WTC11 (cell line): ENCODE measurements around the gene COPS7A. TPM values are rescaled to one million over a fixed set of nuclear protein-coding genes. Genes with fewer than 3 reads are reported as not detected.

Source experiments
- ATAC-seq: fragments of 200-7000 bp; cut with Tn5 transposase; 2 replicates; pipeline ENCODE4 v1.10.0; 2021; ENCODE audit warnings: mild to moderate bottlenecking, moderate library complexity
- CTCF ChIA-PET: fragments of 300-600 bp; sonication (Branson Sonifier 250); formaldehyde crosslinking; loops from one replicate; lab custom pipeline; 2021; ENCODE audit warnings: antibody characterized with exemption; lab: Charles Lee
- POLR2A ChIA-PET: fragments of 350-600 bp; sonication (Branson Sonifier 250); formaldehyde crosslinking; loops from one replicate; lab custom pipeline; 2021; ENCODE audit warnings: antibody characterized with exemption; lab: Charles Lee
- DNase-seq: peaks from one replicate; pipeline ENCODE4 v3.0.0; 2021; ENCODE audit warnings: low spot score
- H3K27ac Mint-ChIP-seq: 2 replicates; pipeline ENCODE4 v1.8.0; 2021; ENCODE audit warnings: mixed read lengths
- H3K27me3 Mint-ChIP-seq: 2 replicates; pipeline ENCODE4 v1.8.0; 2021; ENCODE audit warnings: low read depth, mild to moderate bottlenecking, moderate library complexity, mixed read lengths
- H3K36me3 Mint-ChIP-seq: 2 replicates; pipeline ENCODE4 v1.8.0; 2021; ENCODE audit warnings: mixed read lengths
- H3K4me1 Mint-ChIP-seq: 2 replicates; pipeline ENCODE4 v1.8.0; 2022; ENCODE audit warnings: mixed read lengths
- H3K4me3 Mint-ChIP-seq: 2 replicates; pipeline ENCODE4 v1.8.0; 2021; ENCODE audit warnings: mild to moderate bottlenecking, moderate library complexity, mixed read lengths
- H3K9me3 Mint-ChIP-seq: 2 replicates; pipeline ENCODE4 v1.8.0; 2021; ENCODE audit warnings: mixed read lengths
- E2F4 ChIP-seq: sonication (generic); formaldehyde crosslinking; IDR thresholded peaks from 2 replicates; pipeline ENCODE4 v1.8.1; 2022; ENCODE audit warnings: low read depth, mild to moderate bottlenecking, moderate library complexity, missing genetic modification reagents, borderline replicate concordance
- ETV6 ChIP-seq: sonication (generic); formaldehyde crosslinking; IDR thresholded peaks from 2 replicates; pipeline ENCODE4 v1.8.1; 2022; ENCODE audit warnings: mild to moderate bottlenecking, missing genetic modification reagents
- FOXP1 ChIP-seq: sonication (generic); formaldehyde crosslinking; IDR thresholded peaks from 2 replicates; pipeline ENCODE4 v1.8.0; 2022; ENCODE audit warnings: missing genetic modification reagents, mild to moderate bottlenecking, moderate library complexity, borderline replicate concordance
- GABPB1 ChIP-seq: sonication (generic); formaldehyde crosslinking; IDR thresholded peaks from 2 replicates; pipeline ENCODE4 v1.8.1; 2023; ENCODE audit warnings: mild to moderate bottlenecking, missing genetic modification reagents
- ZNF121 ChIP-seq: sonication (generic); formaldehyde crosslinking; IDR thresholded peaks from 2 replicates; pipeline ENCODE4 v1.8.0; 2023; ENCODE audit warnings: missing genetic modification reagents
- ZNF232 ChIP-seq: sonication (generic); formaldehyde crosslinking; IDR thresholded peaks from 2 replicates; pipeline ENCODE4 v1.8.0; 2022; ENCODE audit warnings: mild to moderate bottlenecking, missing genetic modification reagents
- total RNA-seq: library from RNA; stranded (reverse); gene quantifications from 3 replicates; pipeline ENCODE4 v1.2.3, GENCODE V29; 2021
- TF ChIP-seq, protein P1 (sequence below): sonication (generic); formaldehyde crosslinking; IDR thresholded peaks from 2 replicates; pipeline ENCODE4 v1.8.1; 2022; ENCODE audit warnings: mild to moderate bottlenecking, moderate library complexity, missing genetic modification reagents
- TF ChIP-seq, protein P2 (sequence below): fragments of 250-450 bp; sonication (Bioruptor Pico); IDR thresholded peaks from 2 replicates; pipeline ENCODE4 v1.8.0; 2021; ENCODE audit warnings: mild to moderate bottlenecking
- TF ChIP-seq, protein P3 (sequence below): sonication (generic); formaldehyde crosslinking; IDR thresholded peaks from 2 replicates; pipeline ENCODE4 v1.8.0; 2022; ENCODE audit warnings: mild to moderate bottlenecking, missing genetic modification reagents

Gene COPS7A
- total RNA-seq, 1 experiment from 2014 or later, result 41.4 TPM

DNA sequence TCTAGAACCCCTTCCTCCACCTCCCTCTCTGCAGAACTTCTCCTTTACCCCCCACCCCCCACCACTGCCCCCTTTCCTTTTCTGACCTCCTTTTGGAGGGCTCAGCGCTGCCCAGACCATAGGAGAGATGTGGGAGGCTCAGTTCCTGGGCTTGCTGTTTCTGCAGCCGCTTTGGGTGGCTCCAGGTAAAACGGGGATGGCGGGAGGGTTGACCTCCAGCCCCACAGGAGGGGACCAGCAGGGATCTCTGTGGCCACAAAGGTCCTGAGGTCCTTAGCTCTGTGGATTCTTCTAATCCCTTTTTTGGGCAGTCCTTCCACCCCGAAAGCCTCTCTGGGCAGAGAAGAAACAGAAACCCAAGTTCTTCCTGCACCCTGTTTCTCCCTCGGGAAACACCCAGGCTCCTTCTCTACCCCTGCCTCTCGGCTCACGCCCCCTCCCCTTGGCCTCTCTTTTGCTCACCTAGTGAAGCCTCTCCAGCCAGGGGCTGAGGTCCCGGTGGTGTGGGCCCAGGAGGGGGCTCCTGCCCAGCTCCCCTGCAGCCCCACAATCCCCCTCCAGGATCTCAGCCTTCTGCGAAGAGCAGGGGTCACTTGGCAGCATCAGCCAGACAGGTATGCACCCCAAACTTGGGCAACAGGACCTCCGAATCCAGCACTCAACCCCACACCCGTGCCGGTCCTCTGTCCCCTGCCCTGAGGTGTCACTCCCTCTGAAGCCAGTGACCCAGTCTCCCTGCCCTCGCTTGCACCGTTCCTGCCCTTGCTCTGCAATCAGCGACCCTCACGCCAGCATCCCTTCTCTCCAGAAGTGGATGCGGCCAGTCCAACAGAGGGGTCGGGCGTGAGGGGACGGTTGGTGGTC is 49.1 kb downstream of the COPS7A start:
- TF ChIP-seq E2F4 (CRISPR knock-in tag) (no peak), GABPB1 (CRISPR knock-in tag) (no peak)
- DNase-seq (no peak), ATAC-seq (peak; percentile 2)
- peaks cover 62% of the 10 kb centered on the region for H3K4me1 Mint-ChIP-seq
- CTCF ChIA-PET, result interaction anchor here (0.9 to 10.5 kb wide), 6 partner anchors 9 to 152 kb away, joined by 3 to 110 read pairs (median 6); partner anchors contain the start of genes MLF2, P3H3 and SPSB2
- H3K27me3 Mint-ChIP-seq, result peaks cover 60% of the 10 kb centered on the region
- H3K36me3 Mint-ChIP-seq, result peaks cover 9% of the 10 kb centered on the region
- no peak overlapping the region for H3K27ac Mint-ChIP-seq
- no peaks in the 10 kb centered on the region for H3K9me3 Mint-ChIP-seq
- POLR2A ChIA-PET, result interaction anchor here (0.9 to 1.3 kb wide), 3 partner anchors 9 to 20 kb away, joined by 3 to 5 read pairs (median 3); partner anchors contain the start of gene MLF2
- peak overlapping the region; percentile 68 for H3K4me3 Mint-ChIP-seq

DNA sequence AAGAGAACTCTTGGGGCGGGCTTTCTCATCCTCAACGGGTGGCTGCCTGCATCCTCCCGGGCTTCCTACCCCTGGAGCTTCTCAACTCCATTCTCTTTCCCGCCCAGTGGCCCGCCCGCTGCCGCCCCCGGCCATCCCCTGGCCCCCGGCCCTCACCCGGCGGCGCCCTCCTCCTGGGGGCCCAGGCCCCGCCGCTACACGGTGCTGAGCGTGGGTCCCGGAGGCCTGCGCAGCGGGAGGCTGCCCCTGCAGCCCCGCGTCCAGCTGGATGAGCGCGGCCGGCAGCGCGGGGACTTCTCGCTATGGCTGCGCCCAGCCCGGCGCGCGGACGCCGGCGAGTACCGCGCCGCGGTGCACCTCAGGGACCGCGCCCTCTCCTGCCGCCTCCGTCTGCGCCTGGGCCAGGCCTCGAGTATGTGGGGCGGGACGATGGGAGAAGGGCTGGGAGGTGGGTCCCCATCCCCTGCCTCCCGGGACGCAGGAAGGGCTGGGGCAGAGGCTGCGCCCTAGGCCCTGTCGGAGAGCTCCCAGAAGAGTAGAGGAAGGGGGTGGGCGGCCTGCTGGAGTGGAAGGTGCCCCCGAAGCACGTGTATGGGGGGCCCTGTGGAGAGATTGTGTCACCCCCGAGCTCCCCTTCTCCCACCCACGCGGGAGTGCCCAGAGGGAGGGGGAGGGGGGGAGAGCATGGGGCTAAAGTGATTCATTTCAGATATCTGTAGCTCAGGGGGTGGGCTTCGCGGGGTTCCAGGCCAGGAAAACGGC is 49.9 kb downstream of the COPS7A start:
- DNase-seq (peak; percentile 42), ATAC-seq (peak; percentile 12)
- peaks cover 65% of the 10 kb centered on the region for H3K27me3 Mint-ChIP-seq
- H3K4me1 Mint-ChIP-seq, result peaks cover 63% of the 10 kb centered on the region
- TF ChIP-seq, protein P1, sequence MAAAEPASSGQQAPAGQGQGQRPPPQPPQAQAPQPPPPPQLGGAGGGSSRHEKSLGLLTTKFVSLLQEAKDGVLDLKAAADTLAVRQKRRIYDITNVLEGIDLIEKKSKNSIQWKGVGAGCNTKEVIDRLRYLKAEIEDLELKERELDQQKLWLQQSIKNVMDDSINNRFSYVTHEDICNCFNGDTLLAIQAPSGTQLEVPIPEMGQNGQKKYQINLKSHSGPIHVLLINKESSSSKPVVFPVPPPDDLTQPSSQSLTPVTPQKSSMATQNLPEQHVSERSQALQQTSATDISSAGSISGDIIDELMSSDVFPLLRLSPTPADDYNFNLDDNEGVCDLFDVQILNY (CRISPR knock-in tag), result peak; percentile 73; the same call in 1 of the 2 replicates
- TF ChIP-seq ETV6 (CRISPR knock-in tag) (0 out of 2 replicates have a peak, but pooled peaks have one; percentile 55), ZNF232 (CRISPR knock-in tag) (no peak), FOXP1 (0 out of 2 replicates have a peak, but pooled peaks have one; percentile 34)
- TF ChIP-seq, protein P2, sequence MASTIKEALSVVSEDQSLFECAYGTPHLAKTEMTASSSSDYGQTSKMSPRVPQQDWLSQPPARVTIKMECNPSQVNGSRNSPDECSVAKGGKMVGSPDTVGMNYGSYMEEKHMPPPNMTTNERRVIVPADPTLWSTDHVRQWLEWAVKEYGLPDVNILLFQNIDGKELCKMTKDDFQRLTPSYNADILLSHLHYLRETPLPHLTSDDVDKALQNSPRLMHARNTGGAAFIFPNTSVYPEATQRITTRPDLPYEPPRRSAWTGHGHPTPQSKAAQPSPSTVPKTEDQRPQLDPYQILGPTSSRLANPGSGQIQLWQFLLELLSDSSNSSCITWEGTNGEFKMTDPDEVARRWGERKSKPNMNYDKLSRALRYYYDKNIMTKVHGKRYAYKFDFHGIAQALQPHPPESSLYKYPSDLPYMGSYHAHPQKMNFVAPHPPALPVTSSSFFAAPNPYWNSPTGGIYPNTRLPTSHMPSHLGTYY (CRISPR knock-in tag), result no peak
- TF ChIP-seq, protein P3, sequence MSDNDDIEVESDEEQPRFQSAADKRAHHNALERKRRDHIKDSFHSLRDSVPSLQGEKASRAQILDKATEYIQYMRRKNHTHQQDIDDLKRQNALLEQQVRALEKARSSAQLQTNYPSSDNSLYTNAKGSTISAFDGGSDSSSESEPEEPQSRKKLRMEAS, result peak; percentile 67; the same call in 1 of the 2 replicates
- H3K9me3 Mint-ChIP-seq, result no peaks in the 10 kb centered on the region
- ChIA-PET POLR2A (interaction anchor here (0.9 to 1.6 kb wide), 3 partner anchors 8 to 21 kb away, joined by 3 to 9 read pairs (median 5); partner anchors contain the start of genes MLF2 and PTMS), CTCF (interaction anchor here (0.8 to 10.5 kb wide), 9 partner anchors 18 to 153 kb away, joined by 3 to 110 read pairs (median 6); partner anchors contain the start of genes CDCA3, MLF2, P3H3 and SPSB2)
- no peak overlapping the region for H3K27ac Mint-ChIP-seq
- H3K4me3 Mint-ChIP-seq, result peak overlapping the region; percentile 68
- H3K36me3 Mint-ChIP-seq, result peaks cover 9% of the 10 kb centered on the region

DNA sequence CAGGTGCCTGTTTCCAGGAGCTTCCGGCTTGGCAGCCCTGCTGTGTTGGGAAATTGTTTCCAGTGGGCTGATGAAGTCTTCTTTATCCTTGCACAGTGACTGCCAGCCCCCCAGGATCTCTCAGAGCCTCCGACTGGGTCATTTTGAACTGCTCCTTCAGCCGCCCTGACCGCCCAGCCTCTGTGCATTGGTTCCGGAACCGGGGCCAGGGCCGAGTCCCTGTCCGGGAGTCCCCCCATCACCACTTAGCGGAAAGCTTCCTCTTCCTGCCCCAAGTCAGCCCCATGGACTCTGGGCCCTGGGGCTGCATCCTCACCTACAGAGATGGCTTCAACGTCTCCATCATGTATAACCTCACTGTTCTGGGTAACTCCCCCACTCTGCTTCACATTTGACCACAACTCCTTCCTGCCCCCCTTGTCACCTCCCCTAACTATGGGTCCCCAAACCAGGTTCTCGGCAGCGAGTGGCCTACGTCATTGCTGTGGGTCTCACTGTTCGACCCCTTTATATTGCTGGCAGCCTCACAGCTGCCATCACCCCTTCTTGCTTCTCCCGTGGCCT is 50.7 kb downstream of the COPS7A start:
- ChIA-PET CTCF (interaction anchor here (0.6 to 10.5 kb wide), 11 partner anchors 8 to 216 kb away, joined by 3 to 110 read pairs (median 5); partner anchors contain the start of genes CDCA3, MLF2, P3H3 and PTMS), POLR2A (interaction anchor here (0.6 to 1.6 kb wide), 4 partner anchors 8 to 49 kb away, joined by 3 to 9 read pairs (median 4); partner anchors contain the start of genes MLF2 and PTMS)
- Mint-ChIP-seq H3K9me3 (no peaks in the 10 kb centered on the region), H3K4me1 (peaks cover 61% of the 10 kb centered on the region), H3K27me3 (peaks cover 66% of the 10 kb centered on the region), H3K27ac (no peak overlapping the region), H3K4me3 (peak overlapping the region; percentile 46), H3K36me3 (peaks cover 5% of the 10 kb centered on the region)
- TF ChIP-seq, protein P2 (CRISPR knock-in tag), result no peak
- peak; percentile 65; the same call in 1 of the 2 replicates for TF ChIP-seq ZNF121 (CRISPR knock-in tag)
- DNase-seq (no peak), ATAC-seq (no peak)
